HG02973 (cell line): ENCODE results near the gene UBQLNL.

Experiments
- ATAC-seq: cut with Tn5 transposase; IDR thresholded peaks from one replicate; pipeline ENCODE4 v1.9.1; 2021; ENCODE audit warnings: moderate library complexity; ENCODE audit not compliant: unreplicated experiment

UBQLNL gene, protein sequence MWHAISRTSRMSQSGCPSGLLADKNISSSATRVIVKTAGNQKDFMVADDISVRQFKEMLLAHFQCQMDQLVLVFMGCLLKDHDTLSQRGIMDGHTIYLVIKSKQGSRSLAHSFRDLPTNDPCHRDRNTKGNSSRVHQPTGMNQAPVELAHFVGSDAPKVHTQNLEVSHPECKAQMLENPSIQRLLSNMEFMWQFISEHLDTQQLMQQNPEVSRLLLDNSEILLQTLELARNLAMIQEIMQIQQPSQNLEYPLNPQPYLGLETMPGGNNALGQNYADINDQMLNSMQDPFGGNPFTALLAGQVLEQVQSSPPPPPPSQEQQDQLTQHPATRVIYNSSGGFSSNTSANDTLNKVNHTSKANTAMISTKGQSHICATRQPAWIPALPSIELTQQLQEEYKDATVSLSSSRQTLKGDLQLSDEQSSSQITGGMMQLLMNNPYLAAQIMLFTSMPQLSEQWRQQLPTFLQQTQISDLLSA

DNA sequence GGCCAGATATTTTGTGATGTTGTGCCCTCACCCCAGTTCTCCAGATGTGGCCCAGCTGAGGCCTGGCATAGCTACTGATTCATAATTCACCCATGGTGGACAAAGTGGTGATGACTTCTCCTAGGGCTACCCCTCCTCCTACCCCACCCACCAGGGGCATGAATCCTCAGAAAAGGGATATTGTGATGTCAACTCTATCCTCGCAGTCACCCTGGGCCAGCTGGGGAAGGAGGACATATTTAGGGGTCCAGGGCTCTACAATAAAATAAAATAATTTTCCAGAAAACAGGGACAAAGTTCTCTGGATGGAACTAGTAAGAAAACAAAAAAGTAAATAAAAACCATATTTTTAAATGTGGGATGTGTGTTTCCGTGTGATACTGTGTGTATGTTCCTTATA, at the start of gene UBQLNL:
Gene UBQLNL, minus strand, starts transcription at position 101 of the 400 bp plus-strand sequence. CDS start 258 bp downstream, outside the sequence.
- no peak for ATAC-seq

DNA sequence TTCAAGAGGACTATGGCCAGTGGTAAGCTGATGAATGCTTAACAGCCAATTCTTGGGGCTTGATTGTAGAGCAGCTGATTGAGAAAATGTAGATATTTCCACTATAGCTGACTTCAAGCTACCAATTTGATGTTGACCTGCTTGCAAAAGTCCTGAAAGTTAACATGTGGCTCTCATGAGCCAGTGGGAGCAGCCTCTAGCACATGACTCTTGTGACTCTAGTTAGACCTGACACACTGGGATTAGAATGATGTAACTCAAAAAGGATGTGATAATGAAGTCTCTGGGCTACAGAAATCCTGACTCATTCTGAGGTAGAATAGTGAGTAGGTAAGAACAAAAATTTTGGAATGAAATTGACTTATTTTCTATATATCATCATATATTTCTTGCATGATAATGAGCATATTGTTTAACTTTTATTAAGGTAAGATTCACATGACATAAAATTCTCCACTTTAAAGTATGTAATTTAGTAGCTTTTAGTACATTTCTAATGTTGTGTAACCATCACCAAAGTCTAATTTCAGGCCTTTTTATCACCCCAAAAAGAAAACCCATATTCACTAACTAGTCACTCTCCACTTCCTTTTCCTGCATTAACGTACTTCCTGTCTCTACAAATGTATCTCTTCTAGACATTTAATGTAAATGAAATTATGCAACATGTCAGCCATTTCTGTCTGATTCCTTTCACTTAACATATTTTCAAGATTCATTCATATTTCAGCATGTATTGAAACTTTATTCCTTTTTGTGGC, 47.9 kb upstream of the UBQLNL start:
- no peak for ATAC-seq

DNA sequence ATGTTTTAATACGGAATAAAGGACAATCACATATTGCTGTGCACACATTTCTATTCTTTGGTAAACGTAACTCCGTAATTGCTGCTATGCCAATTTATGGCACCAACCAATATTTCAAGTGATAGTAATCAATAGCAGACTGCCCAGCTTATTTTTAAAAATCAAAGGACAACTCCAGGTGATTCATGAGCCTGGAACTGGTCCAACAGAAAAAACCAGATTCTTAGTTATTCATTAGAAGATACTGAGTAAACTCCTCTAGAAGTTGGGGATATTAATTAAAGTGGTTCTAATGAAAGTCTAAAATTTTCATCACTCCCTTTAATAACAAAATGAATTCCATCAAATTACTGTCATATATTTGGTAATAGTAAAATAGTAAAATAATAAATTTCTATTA, 41.3 kb upstream of the UBQLNL start:
- no peak for ATAC-seq

DNA sequence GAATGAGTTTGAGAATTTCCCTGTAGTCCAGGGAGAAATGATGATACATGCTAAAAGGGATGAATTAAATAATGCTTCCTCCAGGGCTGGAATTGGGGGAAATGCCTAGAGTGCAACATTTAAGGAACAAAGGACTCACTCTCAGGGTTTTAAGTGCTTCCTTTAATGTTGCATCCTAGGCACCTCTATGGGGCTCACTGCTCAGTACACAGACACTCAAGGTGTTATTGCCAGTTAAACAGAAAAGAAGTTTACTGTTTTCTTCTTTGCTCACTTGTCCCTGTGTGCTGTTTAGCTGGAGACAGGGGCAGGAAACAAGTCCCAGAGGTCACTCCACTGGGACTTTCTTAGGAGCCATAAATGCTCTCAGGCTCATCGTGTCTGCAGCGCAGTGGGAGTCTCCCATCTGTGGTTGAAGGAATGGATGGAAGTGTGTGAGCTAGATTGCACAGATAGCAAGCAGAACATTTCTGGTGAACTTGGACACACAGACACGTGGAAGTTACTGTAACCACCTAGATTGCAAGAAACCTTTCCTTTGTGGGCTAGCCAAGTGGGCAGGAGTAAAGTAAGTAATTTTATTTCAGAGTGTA, 40.2 kb upstream of the UBQLNL start:
- ATAC-seq: no peak

DNA sequence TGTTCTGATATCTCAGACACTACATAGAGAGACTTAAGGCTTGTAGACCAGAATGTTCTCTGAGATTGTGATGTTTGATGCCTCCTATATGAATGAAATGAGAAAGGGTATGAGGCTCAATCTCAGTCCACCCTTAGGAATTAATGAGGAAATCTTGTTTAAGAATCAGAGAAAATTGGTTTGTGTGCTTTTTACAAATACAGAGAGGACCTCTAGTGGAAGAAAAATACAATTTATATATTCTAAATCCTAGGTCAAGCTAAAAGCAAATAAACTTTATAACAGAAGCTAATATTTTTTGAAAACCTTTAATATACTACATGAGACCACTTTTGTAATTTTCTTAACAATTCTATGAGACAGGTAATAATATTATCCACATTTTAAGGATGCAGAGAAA, 36.8 kb upstream of the UBQLNL start:
- no peak for ATAC-seq

DNA sequence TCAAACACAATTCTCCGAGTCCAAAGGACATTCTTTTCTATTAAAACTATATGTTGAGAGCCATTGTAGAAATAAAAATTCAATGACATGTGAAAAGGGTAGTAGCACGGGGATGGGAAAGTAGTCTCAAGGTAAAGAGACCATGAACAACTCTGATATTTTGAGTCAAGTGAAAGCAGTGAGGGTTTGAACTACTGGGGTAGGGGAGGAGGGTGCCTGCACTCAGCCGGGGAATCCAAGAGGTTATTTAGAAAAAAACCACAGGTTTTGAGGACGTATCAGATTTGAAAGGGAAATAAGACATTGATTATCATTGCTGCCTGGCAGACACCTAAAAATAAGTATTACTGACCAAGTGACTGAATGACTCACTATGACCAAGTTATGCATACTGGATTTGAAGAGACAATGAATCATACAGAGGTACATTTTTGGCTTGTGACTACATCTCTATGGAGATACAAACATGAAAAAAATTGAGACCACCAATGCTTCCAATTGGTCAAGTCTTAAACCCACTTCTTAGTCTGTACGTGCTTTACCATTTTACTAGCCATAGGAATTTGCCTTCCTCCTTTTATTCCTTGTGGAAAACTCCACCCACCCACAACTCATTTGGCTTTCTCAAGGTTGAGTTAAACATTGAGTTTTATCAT, 34.1 kb upstream of the UBQLNL start:
- ATAC-seq: no peak

DNA sequence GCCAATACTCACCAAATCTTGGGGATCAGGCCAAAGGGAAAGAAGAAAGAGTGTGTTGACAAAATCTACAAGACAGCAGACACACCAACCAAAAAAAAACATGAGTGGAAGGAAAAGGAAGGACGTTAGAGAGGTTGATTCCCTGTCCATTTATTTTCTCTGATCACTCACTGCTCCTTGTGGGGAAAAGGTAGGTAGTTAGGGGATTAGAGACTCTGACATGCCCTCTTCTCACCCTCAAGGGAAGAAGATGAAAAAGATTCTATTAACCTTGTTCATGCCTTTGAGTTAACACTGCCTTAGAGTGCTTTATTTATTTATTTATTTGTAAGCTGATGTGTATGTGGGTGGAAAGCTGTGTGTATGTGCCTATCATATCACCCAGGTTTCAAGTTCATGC, 31.9 kb upstream of the UBQLNL start, which contains the start of gene OR52H1:
Gene OR52H1, minus strand, starts transcription at position 101 of the 400 bp plus-strand sequence. CDS start 3,035 bp downstream, outside the sequence.
- no peak for ATAC-seq

DNA sequence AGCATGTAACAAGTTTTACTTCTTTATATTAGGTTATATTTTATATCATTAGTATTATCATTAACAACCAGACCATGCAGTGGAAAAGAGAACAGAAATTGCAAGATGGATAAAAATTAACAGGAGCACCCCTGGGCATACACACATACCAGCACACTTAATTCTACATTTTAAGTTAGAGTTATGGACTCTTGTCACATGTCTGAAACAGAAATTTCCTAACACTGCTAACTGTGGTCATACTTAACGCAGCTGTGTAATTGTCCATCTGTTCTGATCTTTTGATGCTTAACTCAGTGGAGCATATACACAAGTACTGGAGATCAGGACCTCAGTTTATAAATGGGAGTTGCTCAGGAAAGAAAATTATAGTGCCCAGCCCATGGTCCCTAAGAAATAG, 31.5 kb upstream of the UBQLNL start:
- ATAC-seq: no peak

DNA sequence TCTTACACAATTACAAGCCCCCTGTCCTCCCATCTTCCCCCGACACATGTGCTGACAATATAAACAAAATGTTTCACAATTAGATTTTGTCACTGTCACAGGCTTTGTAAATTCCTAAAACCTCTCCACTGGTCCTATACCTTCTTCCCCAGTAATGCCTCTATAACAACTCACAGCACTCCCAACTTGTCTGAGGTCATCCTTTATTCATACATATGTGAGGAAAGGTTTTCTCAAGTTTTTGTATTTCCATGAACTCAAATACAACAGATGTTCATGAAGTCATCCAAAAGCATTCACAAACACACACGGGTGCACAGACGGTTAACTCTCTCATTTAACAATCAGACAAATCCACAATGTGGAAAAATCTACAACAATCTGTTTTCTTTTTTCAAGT, 30.0 kb upstream of the UBQLNL start:
- no peak for ATAC-seq

DNA sequence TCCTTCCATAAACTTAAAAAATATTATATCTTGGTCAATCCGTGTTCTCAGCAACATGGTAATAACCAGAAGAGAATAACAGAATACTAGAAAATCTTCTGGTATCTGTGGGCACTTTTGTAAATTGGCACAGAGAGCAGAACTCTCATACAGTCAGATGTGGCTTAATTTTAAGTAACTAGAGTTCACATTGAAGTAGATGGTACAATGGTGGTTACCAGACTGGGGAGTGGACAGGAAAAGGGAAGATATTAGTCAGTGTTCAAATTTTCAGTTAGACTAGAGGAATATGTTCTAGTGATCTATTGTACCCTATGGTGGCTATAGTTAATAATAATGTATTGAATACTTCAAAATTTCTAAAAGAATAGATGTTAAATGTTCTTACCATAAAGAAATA, 24.9 kb upstream of the UBQLNL start:
- ATAC-seq: no peak

DNA sequence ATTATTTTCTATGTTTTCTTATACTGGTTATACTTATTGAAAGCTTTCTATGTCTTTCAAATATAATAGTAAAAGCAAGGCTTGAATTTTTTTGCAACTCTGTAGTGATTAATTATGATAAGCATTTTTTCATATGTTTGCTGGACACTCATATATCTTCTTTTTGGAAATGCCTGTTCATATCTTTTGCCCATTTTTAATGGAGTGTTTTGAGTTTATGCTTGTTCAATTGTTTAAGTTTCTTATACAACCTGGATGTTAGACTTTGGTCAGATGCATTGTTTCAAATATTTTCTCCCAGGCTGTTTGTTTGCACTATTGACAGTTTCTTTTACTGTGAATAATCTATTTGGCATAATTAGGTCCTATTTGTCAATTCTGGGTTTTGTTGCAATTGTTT, 20.0 kb upstream of the UBQLNL start:
- no peak for ATAC-seq

DNA sequence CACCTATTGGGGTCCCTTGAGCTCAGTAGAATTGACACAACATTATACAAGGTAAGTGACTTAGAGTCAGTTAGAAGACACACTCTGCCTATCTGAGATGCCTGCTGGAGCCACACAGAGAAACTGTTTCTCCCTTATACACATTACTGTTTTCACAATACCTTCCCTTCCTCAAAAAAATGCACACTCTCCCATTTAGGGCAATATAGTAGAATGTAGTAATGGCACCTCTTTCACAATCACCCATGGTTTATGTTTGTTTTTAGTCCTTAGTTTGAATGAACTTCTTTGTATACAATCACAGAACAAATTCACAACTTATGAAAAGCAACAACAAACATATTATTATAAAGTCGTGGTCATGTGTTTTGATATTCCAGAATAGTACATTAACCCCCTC, 17.5 kb upstream of the UBQLNL start:
- no peak for ATAC-seq

DNA sequence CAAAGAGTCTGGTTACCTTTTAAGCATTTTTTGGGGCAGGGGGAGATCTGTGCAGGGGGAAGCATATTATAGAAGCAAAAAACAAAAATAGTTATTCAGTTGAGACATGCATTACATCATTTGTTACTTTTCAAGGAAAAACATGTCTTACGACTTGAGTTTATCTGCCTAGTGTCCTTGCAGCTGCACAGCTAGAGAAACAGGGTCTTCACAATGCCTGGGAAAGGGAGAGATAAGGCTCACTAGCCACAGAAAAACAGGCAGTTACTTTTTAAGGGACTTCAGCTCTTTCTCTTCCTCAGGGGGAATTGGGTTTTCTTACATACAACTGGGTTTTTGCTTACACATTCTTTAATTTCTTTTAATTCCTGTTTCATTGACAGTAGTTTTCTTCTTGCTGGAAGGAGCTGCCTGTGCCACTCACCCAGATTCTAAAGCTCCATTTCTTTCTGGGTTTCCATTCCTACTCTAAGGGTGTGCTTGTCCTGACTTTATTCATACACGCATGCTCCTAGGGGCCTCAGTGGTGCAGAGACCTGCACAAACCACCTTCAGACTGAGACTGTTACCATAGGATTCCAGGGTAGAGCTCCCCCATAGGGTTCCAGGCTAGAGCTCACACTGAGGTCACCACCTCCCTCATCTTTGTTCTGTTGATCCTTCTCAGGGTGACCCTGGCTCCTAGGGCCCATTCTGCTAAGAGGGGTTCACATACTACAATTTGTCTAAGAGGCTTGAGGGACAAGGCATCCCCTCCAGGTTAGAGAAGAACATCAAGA, 14.7 kb upstream of the UBQLNL start:
- no peak for ATAC-seq

DNA sequence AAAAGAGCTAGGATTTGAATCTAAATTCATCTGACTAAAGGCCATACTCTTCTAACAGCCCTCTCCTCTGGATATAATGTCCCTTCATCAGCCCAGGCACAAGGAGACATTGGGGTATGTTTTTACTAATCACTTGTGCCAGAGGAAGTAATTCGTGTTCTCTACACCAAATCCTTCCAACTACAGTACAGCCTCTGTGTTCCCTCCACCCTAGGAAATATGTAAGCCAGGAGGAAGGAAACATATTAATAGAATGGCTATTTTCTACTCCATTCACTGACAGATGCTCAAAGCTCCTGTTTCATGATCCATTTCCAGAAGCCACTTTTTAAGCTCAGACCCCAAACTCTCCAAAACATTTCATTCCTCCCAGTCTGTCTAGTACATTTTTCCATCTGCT, 12.0 kb upstream of the UBQLNL start:
- ATAC-seq: no peak

DNA sequence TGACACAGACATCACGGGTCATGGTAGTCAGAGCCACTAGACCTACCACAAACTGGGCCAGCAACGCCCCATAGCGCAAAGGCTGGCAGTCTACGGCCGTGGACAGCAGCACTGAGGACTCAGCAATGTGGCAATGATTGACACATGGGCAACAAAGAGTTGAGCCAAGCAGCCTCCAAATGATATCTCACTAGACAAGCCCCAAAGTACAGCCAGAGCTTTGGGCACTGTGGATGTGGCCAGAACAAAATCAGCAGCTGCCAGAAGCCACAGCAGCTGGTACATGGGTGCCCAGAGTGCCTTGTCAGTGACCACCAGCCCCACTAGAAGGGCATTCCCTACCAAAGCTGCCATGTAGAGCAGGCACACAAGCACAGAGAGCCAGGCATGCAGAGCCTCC, 11.2 kb upstream of the UBQLNL start:
- ATAC-seq: no peak

DNA sequence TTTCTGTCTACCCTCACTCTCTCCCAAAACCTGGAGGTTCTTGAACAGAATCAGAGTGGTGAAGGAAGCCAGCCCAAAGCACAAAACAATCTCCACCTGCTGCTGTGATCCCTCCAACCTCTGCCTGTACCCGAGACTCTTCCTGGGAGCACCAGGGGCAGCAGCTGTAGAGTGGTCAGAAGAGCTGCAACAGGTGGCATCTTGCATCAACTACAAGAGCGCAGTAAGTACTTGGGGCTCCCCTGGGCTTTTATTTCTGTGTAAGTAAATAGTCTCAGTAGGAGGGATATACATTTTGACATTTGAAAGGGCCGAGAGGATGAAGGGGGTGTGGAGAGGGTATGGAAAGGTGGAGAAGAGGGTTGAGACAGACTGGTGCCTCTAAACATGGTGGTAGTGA, 8.3 kb upstream of the UBQLNL start:
- no peak for ATAC-seq

DNA sequence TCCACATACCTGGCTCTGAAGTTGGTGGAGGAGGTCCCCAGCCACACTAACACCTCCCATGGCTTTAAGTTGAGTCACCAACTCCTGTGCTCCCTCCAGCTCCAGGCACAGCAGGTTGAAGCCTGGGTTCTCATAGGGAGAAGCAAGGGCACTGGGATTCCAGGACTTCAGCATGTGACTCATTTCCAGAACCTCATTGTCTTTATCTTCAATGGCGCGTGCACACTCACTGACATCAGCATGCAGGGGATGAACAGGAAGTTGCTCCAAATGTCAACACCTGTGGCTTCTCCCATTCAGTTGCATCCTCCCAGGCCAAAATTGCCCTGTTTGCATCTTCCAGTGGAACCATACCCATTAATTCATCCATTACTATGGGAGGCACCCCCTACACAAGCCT, 5.8 kb upstream of the UBQLNL start:
- no peak for ATAC-seq

DNA sequence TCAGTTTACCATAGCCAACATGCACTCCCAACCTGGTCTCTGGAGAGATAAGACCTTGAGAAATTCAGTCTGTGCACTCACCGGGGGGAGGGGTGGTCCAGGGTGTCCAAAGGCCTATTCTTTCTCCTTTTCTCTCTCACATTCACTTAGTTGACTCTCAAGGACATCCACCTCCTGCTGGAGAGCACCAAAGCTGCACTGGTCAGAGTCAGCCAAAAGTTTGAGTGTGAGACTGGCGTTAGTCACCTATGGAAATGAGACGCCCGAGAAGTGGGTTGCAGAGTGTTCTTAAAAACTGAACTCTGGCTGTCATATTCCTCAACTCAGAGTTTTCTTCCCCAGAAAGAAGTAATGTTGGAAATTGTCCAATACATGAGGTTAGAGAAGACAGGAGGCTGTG, 5.0 kb upstream of the UBQLNL start:
- no peak for ATAC-seq

DNA sequence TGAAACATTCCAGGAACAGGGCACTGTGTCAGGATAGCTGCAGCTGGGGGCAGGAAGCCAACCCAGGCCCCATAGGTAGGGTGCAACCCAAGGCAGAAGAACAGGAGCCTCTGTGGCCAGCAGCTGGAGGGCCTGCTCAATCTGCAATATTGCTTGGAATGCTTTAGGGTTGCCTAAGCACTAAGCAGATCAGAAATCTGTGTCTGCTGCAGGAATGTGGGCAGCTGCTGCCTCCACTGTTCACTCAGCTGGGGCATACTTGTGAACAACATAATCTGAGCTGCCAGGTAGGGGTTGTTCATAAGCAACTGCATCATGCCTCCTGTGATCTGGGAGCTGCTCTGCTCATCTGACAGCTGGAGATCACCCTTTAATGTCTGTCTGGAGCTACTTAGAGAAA, 1.7 kb downstream of the UBQLNL start:
- ATAC-seq: no peak

DNA sequence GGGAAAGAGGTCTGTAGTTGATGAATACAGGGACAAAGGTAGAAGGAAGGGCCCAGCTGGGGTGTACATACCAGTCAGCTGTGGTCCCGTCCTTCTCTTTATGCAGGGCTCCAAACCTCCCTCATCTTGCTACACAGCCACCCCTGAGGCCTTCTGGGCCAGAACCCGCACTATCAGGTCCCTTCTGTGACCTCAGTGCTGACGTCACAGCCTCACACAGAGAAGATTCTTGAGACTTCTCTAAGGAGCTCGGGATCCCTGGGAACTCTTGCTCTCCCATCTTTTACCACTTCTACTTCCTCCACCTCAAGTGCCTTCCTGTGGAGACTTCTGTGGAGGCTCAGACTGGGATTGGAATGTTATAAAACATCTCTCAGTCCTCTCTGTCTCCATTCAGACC, 6.7 kb downstream of the UBQLNL start, which contains the start of gene UBQLN3:
Gene UBQLN3, minus strand, starts transcription at position 155 of the 400 bp plus-strand sequence. CDS start 399 bp downstream, outside the sequence.
- ATAC-seq: no peak
